GM23248 (cell line): ENCODE measurements around the gene ZMPSTE24.

Experiments
- EZH2 ChIP-seq: fragments of 200-600 bp; sonication (generic); IDR thresholded peaks from 2 replicates; pipeline ENCODE4 v1.6.1; 2018; ENCODE audit warnings: antibody characterized with exemption, mild to moderate bottlenecking; ENCODE audit not compliant: insufficient read depth, poor library complexity, severe bottlenecking
- EZH2phosphoT487 ChIP-seq: fragments of 200-600 bp; sonication (generic); IDR thresholded peaks from 2 replicates; pipeline ENCODE4 v1.6.1; 2018; ENCODE audit warnings: antibody characterized with exemption, moderate library complexity, mild to moderate bottlenecking, low read depth; ENCODE audit not compliant: insufficient read depth

DNA sequence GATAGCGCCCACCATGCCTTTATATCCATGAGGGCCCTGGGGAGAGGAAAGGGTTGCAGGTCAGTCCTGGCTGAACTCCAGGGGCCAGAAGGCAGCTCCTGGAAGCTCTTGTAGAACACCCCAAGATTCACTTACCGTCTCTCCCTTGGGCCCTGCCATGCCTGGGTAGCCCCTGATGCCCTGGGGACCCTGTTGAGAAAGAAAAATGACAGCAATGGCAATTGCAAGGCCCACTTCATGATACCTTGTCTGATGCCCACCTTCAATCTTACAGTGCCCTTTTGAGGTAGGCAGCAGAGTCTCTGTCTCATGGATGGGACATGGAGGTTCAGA, 52.1 kb downstream of the ZMPSTE24 start:
- TF ChIP-seq EZH2phosphoT487 (no peak), EZH2 (no peak)
